Fibroblast of the aortic adventitia (primary cell): ENCODE results near the gene SUN1. TPM values are rescaled to one million over a fixed set of nuclear protein-coding genes. Genes with fewer than 3 reads are reported as not detected.

Source experiments
- DNase-seq: peaks from one replicate; pipeline ENCODE4 v3.0.0-alpha.2; 2010; ENCODE audit warnings: low read depth
- H3K4me3 ChIP-seq: 2 replicates; pipeline ENCODE4 v1.5.1; 2011; ENCODE audit warnings: low read depth, mild to moderate bottlenecking, control low read depth, low read length, moderate library complexity
- CTCF ChIP-seq: IDR thresholded peaks from 2 replicates; pipeline ENCODE4 v1.5.1; 2011; ENCODE audit warnings: mild to moderate bottlenecking, low read length, control low read depth, inconsistent platforms; ENCODE audit not compliant: insufficient read depth
- total RNA-seq: library from RNA; depleted of rRNA; stranded (reverse); fragments of >200 nt; gene quantifications from 2 replicates; pipeline ENCODE4 v1.2.3, GENCODE V29; 2012; ENCODE audit warnings: low replicate concordance

Gene SUN1
- total RNA-seq, 1 donor = 211 TPM

- no peak for TF ChIP-seq CTCF
- no peak overlapping the region for H3K4me3 ChIP-seq
- DNase-seq = no peak
These were observed 3.3 kb upstream of the SUN1 start for GRCh38 chr7:828793-829561.

GRCh38 chr7:830069-830468 is 2.2 kb upstream of the SUN1 start:
- no peak overlapping the region for H3K4me3 ChIP-seq
- no peak for DNase-seq
- no peak for TF ChIP-seq CTCF

- TF ChIP-seq CTCF = no peak
- peak overlapping the region; percentile 58 for H3K4me3 ChIP-seq
- peak; percentile 95 for DNase-seq
These were observed 595 bp upstream of the SUN1 start for GRCh38 chr7:831596-832166.

- H3K4me3 ChIP-seq = no peak overlapping the region
- no peak for TF ChIP-seq CTCF
- no peak for DNase-seq
These were observed 720 bp downstream of the SUN1 start for GRCh38 chr7:832968-833424.

- DNase-seq = no peak
- H3K4me3 ChIP-seq = no peak overlapping the region
- TF ChIP-seq CTCF = no peak
These were observed 1.5 kb downstream of the SUN1 start for GRCh38 chr7:833601-834258.

- TF ChIP-seq CTCF = no peak
These were observed 2.0 kb downstream of the SUN1 start for GRCh38 chr7:834277-834676.

More at GRCh38 chr7:834277-834676, 2.0 kb downstream of the SUN1 start:
- H3K4me3 ChIP-seq = no peak overlapping the region
- DNase-seq = no peak
